GM21737 (cell line): ENCODE data around the gene TYW3.
A peak's percentile ranks its signal among the peaks of the same experiment; 100 is the strongest.
"Not testable (repeated sequence)": the region's sequence is repeated elsewhere in the genome, so short reads cannot be mapped to it uniquely, and the experiment has no call there.

Experiments
- ATAC-seq: cut with Tn5 transposase; IDR thresholded peaks from one replicate; pipeline ENCODE4 v1.9.1; 2021; ENCODE audit warnings: mild to moderate bottlenecking, moderate library complexity; ENCODE audit not compliant: unreplicated experiment

Gene TYW3

DNA sequence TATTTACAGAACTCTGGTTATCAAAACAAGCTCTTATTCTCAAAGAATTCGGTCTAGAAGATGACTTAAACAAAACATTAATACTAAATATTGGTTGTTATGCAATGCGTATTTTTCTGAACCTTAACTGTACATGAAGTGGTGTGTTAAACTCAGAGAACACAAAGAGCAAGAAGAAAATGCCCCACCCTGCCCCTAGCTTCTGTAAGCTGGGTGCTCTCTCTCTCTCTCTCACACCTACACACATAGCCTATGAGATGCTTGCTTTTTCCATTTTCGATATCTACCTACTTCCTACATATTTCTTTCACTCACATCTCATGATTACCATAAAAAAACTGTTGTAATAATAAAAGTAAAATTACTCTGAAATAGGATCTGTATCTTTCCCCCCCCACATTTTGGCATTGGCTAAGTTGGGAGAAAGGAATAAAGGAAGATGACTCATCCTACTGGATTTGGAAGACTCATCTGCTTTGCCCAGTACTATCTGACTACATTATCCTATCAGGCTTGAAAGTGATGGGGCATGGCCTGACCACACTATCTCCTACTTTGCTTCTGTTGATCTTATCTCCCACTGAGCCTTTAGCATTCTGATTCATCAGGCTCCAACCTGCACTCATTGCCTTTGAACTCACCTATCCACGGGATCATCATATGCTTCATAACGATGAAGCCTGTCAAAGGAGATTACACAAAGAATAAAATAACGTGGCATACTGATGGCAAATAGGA, 3.0 kb upstream of the TYW3 start:
- no peak for ATAC-seq

DNA sequence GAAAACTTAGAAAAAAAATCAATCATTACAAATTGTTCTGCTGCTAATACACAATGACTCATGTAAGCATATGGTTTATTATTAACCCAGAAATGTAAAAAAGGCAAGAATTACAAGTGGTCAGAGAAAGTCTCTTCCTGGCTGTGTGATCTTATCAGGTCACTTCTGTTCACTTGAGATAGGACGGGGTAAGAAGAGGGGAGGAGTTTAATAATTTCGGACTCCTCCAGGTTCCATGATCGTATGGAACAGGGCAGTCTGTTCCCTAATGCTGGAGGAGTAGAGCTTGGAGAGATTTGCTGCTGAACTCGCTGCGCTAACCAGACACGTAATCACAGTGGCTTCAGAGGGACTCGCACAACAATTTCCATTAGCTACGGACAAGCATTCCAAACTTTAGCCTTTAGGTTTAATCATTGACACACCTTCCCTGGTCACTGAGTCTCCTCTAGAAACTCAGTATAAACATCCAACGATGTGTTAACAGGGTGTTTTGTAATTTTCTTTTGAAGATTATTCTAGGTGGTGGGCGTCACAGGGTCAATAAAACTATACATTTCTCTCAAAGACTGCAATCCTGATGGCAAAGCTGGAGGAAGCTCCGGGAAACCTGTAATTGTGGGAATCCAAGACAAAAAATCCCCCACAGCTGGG, 1.4 kb upstream of the TYW3 start:
- ATAC-seq, result peak; percentile 37

DNA sequence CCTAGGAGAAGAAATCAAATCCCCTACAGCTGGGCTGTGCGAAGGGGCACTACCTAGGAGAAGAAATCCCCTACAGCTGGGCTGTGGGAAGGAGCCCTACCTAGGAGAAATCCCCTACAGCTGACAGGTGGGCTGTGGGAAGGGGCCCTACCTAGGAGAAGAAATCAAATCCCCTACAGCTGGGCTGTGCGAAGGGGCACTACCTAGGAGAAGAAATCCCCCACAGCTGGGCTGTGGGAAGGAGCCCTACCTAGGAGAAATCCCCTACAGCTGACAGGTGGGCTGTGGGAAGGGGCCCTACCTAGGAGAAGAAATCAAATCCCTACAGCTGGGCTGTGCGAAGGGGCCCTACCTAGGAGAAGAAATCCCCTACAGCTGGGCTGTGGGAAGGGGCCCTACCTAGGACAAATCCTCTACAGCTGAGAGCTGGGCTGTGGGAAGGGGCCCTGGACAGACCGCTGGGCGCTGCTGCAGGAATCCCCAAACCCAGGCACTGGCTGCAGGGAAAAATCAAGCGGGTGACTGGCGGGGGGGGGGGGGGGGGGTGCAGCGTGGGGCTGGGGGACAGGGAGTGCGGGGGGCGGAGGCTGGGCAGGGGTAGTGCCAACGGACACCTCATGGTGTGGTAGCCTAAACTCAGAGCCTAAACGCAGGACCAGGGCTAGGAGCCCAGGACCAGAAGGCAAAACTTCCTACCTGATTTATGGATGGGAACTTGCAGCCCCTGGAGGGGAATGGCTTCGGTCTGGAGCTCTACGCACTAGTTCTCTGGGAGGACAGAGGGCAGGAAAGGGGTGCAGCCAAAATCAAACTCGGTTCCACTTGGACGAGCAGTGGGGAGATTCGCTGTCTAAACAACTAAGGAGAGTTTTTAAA, 643 bp upstream of the TYW3 start:
- peak; percentile 13 for ATAC-seq

DNA sequence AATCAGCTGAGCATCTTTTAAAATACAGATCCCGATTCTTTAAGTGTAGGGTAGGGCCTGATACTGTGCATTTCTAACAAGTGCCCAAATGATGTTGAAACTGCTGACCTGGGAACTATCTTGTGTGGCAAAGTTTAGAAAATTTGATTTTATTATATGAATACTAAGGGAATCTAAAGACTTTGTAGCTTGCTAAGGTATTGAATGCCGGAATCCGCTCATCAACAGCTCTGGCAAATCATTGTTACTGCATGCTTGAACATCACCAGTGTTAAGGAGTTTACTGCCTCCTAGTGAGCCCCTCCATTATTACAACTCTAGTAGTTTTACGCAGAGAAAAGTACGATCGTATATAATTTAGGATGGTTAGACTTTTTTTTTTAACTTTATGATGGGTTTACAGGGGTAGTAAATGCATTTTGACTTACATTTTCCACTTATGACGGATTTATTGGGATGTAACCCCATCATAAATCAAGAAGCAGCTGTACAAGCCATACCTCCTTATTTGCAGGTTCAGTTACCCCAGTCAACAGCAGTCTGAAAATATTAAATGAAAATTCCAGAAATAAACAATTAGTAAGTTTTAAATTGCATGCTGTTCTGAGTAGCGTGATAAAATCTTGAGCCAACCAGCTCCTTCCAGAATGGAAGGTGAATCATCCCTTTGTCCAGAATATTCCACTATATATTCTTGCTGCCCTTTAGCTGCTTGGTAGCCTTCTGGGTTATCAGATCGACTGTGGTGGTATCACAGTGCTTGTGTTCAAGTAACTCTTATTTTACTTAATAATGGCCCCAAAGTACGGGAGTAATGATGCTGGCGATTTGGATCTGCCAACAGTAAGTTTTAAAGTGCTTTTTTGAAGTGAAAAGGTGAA, 892 bp downstream of the TYW3 start:
- ATAC-seq, result peak; percentile 43

DNA sequence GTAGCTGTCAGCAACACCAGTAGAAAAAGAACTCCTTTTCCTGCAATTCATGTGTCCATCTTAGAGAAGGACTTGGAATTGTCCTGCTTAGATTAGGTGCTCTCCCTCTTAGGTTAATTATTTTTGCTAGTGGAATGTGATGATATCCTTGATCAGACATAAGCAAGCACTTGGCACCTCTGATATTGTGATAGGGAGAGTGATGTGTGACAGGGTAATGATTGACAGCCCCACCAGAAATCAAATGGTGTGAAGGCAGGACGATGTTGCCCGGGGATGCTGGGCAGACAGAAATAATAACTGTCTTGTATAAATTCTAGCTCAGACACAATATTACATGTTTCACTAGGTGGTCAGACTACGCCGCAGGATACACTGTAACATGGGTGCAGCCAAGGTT, 4.4 kb downstream of the TYW3 start:
- ATAC-seq, result no peak

DNA sequence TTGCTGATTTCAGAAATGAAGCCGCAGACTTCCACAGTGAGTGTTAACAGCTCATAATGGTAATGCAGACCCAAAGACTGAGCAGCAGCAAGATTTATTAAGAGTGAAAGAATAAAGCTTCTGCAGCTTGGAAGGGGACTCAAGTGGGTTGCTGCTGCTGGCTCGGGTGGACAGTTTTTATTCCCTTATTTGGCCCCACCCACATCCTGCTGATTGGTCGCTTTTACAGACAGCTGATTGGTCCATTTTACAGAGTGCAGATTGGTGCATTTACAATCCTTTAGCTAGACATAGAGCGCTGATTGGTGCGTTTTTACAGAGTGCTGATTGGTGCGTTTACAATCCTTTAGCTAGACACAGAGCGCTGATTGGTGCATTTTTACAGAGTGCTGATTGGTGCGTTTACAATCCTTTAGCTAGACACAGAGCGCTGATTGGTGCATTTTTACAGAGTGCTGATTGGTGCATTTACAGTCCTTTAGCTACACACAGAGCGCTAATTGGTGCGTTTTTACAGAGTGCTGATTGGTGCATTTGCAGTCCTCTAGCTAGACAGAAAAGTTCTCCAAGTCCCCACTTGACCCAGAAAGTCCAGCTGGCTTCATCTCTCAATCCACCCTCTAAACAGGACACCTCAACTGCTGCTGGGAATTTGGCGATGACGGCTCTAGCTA, 7.5 kb downstream of the TYW3 start:
- not testable (repeated sequence) for ATAC-seq

DNA sequence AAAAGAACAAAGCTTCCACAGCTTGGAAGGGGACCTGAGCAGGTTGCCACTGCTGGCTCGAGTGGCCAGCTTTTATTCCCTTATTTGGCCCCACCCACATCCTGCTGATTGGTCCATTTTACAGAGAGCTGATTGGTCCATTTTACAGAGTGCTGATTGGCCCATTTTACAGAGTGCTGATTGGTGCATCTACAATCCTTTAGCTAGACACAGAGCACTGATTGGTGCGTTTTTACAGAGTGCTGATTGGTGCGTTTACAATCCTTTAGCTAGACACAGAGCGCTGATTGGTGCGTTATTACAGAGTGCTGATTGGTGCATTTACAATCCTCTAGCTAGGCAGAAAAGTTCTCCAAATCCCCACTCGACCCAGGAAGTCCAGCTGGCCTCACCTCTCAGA, 12.3 kb downstream of the TYW3 start:
- not testable (repeated sequence) for ATAC-seq

DNA sequence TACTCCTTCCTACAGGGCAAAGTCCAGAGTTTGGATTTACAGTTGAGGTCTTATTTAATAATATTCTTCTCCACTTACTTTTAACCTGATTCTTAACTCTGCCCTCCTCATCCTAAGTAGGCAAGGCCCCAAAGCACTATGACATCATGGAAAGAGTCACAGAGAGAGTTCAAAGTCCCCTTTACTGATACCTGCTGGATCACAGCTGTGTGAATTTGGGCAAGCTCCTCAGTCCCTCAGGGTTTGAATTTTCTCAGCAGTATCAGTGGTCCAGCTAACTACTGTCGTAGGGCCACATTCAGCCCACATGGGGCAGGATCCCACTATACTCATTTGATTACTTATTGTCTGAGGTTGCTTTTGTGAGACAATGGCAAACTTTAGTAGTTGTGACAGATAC, 16.0 kb downstream of the TYW3 start:
- ATAC-seq, result no peak

DNA sequence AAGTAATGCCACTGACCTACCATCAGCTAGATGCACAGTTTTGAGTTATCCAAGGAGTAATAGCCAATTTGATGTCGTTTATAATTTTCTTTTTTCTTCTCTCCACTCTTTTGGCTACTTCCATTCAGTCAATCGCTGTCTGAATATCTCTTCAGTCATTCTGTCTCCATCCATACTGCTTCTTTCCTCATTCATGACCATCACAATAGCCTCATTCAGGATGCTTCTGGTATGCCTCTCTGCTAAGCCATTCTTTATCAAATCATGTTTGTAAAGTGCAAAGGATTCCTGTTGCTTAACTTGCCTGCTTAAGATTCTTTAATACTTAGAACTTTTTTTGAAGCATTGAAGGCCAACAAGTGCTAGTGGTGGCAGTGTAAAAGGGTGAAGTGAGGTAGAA, 20.2 kb downstream of the TYW3 start:
- no peak for ATAC-seq

DNA sequence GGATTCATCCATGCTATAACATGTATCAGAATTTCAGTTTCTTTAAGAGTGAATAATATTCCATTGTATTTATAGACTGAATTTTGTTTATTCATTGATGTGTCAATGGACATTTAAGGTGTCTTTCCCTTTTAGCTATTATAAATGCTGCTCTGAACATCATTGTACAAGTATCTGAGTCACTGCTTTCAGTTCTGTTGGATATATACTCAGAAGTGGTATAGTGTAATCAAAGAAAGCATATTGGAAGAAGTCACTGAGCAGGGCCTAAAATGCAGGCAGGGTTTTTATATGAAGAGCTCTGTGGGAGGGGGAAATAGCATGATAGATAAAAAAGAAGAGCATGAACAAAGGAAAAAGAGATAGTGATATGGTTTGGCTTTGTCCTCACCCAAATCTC, 22.5 kb downstream of the TYW3 start:
- no peak for ATAC-seq

DNA sequence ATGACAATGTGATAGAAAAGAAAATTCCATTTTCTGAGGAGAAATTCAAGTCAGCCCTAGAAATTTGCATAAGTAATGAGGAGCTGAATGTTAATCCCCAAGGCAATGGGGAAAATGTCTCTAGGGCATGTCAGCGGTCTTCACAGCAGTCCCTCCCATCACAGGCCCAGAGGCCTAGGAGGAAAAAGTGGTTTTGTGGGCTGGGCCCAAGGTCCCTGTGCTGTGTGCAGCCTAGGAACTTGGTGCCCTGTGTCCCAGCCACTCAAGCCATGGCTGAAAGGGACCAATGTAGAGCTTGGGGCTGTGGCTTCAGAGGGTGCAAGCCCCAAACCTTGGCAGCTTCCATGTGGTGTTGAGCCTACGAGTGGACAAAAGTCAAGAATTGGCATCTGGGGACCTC, 23.7 kb downstream of the TYW3 start:
- not testable (repeated sequence) for ATAC-seq

DNA sequence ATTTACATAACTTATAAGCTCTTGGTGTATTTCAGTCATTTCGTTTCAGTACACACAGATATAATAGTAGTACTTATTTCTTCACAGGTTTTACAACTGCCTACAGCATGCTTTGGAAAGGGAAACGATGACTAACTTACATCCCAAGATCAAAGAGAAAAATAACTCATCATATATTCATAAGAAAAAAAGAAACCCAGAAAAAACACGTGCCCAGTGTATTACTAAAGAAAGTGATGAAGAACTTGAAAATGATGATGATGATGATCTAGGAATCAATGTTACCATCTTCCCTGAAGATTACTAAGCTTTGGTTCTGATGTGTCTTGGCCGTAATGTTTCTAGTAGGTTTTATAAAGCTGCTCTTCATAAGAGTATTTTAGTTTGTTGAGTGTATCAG, 30.9 kb downstream of the TYW3 start:
- no peak for ATAC-seq

DNA sequence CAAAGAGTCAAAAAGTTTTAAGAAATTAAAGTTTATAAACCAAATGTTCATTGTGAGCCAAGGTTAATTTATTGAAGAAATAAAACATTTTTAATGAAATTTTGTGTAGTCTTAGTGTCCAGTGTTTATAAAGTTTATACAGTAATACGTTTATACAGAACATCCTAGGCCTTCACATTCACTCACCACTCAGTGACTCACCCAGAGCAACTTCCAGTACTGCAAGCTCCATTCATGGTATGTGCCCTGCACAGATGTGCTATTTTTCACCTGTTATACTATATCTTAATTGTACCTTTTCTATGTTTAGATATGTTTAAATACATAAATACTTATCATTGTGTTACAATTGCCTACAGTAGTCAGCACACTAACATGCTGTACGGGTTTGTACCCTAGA, 33.6 kb downstream of the TYW3 start:
- ATAC-seq, result no peak

DNA sequence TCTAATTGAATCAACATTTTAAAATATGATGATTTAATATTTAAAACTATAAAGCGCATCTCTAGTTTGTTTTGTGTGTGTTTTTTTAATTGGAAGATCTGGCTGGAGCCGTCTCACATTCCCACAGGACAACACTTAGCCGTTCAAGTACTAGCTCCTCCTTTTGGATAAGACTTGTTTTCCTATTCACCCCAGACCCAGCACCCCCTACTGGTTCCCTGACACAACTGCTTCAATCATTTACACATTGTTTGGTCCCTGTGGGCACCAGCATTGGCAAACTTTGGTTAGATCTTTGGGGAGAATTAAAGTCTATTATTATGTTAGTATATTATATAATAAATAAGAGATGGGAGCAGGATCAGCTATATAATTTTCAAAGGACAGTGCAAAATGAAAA, 34.5 kb downstream of the TYW3 start:
- no peak for ATAC-seq

DNA sequence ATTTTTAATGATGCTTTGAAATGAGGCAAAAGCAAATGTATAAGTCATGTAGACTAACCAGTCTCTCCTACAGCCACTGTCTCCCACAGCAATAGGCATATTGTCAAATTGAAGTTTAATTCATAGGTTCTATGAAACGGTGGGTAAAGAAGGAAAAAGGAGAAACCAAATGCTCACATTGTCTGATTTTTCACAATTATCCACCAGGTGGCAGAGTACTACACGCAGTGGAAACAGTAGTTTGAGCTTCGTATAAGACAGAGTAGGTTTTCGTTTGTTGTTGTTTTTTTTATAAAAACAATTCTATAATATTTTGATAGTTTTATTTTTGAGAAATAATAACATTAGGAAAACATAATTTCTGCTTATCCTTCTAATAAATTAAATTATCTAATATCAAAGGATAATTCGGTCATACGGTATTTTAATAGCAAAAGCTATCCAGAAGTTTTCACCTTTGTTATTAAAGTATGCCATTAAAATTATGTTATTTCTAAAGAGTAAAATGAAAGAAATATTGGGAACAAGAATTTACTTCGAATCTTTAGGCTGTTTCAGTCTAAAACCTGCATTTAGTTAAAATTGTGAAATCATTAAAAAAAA, 39.1 kb downstream of the TYW3 start:
- no peak for ATAC-seq

DNA sequence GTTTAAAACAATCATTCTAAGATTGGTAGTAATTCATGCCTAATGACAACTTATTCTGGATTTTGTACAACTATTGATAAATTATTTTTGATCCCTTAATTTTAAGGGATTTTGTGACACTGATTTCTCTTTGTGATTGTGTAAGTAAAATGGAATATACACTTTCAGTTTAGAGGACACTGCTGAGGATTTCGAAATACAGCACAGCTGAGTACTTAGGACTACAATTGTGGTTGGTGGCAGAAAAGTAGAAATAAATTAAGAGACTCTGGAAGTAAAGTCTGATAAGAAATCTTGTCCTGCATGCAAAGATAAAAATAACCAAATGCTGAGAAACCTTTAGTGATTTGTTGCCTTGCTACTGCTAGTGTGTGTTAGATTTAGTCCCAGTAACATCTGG, 40.0 kb downstream of the TYW3 start:
- ATAC-seq, result no peak

DNA sequence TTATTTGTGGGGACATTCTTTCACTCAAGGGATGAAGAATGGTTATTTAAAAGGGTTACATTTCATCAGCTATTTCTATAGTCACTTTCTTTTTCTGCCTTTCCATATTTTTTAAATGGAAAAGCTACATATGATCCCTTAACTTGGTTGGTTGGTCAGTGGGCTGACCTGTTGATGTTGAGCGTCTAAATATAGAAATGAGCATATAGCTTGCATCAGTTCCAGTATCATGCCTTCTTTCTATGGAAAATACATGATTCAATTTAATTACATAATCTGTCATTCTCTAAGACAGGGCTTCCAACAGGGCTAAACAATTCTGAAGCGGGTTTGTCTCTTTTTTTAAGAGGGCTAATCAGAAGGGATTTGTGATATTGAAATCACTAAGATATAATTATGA, 40.6 kb downstream of the TYW3 start:
- no peak for ATAC-seq

DNA sequence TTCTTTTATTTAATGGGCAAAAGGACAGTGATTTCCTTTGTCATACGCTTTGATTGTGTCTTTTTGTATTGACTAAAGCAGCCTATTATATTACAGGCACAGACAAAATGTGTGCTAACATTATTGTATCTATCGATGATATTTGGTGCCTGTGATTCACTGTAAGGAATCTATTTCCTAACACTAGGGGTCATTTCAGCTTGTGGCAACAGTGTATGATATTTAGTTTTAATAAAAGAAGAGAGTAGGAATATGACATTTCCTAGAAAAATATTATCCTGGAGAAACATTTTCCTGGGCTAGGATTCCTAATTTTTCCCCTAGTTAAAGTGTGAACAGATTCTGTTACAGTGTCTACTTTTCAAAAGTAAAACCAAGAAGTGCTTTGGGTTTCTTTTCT, 42.8 kb downstream of the TYW3 start:
- no peak for ATAC-seq

DNA sequence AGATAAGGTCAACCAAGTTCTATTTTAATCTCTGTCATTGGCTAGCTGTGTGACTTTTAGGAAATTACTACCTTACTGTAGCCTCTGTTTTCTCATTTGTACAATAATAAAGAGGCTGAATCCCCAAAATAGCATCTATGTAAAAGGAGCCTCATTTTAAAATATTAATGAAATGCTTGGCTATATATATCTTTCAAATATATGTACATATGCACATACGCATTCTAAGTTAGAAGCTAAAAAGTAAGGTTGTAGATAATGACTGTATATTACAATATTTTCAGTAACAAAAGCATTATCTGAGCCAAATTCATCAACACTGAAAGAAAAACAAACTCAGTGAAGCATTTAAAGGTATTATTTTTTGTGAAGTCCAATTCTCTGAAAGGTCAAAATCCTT, 44.6 kb downstream of the TYW3 start:
- ATAC-seq, result no peak

DNA sequence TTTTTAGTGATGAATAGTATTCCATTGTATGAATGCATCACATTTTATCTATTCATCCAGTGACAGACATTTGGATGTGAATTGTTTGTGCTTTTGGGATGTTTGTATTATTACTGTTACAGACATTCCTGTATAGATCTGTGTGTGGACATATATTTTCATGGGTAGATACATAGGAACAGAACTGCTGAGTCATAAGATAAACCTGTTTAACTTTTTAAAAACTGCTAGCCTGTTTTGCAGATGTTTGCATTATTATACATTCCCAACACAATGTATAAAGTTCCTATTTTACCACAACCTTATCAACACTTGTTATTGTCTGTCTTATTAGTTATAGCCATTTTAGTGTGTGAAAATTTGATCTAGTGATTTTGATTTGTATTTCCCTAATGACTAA, 46.8 kb downstream of the TYW3 start:
- no peak for ATAC-seq
